ENCODE results near the gene ZNF559.

- TF ChIP-seq CTCF (IDR thresholded peaks at IDR 0.05) (no peak), EZH2 (IDR thresholded peaks at IDR 0.05; ENCODE audit: borderline replicate concordance, insufficient read depth, low read depth, low read length, poor library complexity, severe bottlenecking) (no peak)
Observed at GRCh38 chr19:9353011-9353410, 29.0 kb downstream of the ZNF559 start.

Data from B cell (primary cell).